LNCaP clone FGC (cell line): ENCODE data around the gene SDR39U1.

ENCODE experiments used
- DNase-seq: peaks from one replicate; pipeline ENCODE4 v3.0.0-alpha.2; 2011; ENCODE audit warnings: low read depth
- H3K4me3 ChIP-seq: 2 replicates; pipeline ENCODE4 v1.5.1; 2011; ENCODE audit warnings: mild to moderate bottlenecking, low read depth, low read length, control low read depth
- CTCF ChIP-seq: IDR thresholded peaks from 2 replicates; pipeline ENCODE4 v1.5.1; 2012; ENCODE audit warnings: mild to moderate bottlenecking; ENCODE audit not compliant: control insufficient read depth, insufficient read depth; ENCODE audit errors: extremely low read depth

Gene SDR39U1

GRCh38 chr14:24418492-24418873, 24.1 kb downstream of the SDR39U1 start:
- H3K4me3 ChIP-seq = no peak overlapping the region
- DNase-seq = no peak
- no peak for TF ChIP-seq CTCF

- TF ChIP-seq CTCF = no peak
- no peak for DNase-seq
- H3K4me3 ChIP-seq = no peak overlapping the region
These were observed 24.6 kb downstream of the SDR39U1 start for GRCh38 chr14:24417832-24418491.

DNA sequence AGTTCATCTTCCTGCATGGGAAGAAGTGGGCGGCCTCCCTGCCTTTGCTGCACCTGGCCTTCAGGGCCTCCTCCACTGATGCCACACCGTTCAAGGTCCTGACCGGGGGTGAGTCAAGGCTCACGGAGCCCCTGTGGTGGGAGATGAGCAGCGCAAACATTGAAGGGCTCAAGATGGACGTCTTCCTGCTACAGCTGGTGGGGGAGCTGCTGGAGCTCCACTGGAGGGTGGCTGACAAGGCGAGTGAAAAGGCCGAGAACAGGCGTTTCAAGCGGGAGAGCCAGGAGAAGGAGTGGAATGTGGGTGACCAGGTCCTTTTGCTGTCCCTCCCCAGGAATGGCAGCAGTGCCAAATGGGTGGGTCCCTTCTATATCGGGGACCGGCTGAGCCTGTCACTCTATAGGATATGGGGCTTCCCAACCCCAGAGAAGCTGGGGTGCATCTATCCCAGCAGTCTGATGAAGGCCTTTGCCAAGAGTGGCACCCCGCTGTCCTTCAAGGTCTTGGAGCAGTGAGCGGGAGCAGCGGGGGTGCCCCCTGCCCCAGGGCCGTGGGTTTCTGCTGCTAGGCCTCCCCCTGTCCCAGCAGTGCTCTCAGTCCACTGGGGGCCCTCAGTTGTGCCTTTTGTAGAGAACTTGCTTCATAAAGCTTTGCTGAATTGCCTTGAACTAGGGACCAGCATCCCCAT, 25.5 kb downstream of the SDR39U1 start:
- H3K4me3 ChIP-seq = no peak overlapping the region
- DNase-seq = no peak
- TF ChIP-seq CTCF = no peak

GRCh38 chr14:24416254-24416931, 26.2 kb downstream of the SDR39U1 start:
- DNase-seq = no peak
- no peak overlapping the region for H3K4me3 ChIP-seq
- TF ChIP-seq CTCF = no peak

DNA sequence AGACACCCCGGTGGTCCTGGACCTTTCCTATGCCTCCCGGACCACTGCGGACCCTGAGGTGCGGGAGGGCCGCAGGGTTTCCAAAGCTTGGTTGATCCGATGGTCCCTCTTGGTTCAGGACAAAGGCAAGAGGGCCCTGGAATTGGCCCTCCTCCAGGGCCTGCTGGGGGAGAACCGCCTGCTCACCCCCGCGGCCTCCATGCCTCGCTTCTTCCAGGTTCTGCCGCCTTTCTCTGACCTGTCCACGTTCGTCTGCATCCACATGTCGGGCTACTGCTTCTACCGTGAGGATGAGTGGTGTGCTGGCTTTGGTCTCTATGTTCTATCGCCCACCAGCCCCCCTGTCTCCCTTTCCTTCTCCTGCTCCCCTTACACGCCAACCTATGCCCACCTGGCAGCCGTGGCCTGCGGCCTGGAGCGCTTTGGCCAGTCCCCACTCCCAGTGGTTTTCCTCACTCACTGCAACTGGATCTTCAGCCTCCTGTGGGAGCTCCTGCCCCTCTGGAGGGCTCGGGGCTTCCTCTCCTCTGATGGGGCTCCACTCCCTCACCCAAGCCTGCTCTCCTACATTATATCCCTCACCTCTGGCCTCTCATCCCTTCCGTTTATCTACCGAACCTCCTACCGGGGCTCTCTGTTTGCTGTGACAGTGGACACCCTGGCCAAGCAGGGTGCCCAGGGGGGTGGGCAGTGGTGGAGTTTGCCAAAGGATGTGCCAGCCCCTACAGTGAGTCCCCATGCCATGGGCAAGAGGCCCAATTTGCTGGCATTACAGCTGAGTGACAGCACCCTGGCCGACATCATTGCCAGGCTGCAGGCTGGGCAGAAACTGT, 26.9 kb downstream of the SDR39U1 start:
- DNase-seq = no peak
- no peak overlapping the region for H3K4me3 ChIP-seq
- TF ChIP-seq CTCF = no peak

DNA sequence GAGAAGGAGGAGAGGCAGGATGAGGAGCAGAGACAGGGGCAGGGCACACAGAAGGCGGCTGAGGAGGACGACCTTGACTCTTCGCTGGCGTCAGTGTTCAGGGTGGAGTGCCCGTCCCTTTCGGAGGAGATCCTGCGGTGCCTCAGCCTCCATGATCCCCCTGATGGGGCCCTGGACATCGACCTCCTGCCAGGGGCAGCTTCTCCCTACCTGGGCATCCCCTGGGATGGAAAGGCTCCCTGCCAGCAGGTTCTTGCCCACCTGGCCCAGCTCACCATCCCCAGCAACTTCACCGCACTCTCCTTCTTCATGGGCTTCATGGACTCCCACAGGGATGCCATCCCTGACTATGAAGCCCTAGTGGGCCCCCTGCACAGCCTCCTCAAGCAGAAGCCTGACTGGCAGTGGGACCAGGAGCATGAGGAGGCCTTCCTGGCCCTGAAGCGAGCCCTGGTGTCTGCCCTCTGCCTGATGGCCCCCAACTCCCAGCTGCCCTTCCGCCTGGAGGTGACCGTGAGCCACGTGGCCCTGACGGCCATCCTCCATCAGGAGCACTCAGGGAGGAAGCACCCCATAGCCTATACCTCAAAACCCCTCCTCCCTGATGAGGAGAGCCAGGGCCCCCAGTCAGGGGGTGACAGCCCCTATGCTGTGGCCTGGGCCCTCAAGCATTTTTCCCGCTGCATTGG, 27.7 kb downstream of the SDR39U1 start:
- no peak overlapping the region for H3K4me3 ChIP-seq
- TF ChIP-seq CTCF = no peak
- no peak for DNase-seq
